GM21825 (cell line): ENCODE data around the gene STK35.
"Not testable (repeated sequence)": the region's sequence is repeated elsewhere in the genome, so short reads cannot be mapped to it uniquely, and the experiment has no call there.

Experiments used
- ATAC-seq: cut with Tn5 transposase; IDR thresholded peaks from one replicate; pipeline ENCODE4 v1.9.1; 2021; ENCODE audit warnings: mild to moderate bottlenecking, moderate library complexity; ENCODE audit not compliant: unreplicated experiment

STK35 gene

DNA sequence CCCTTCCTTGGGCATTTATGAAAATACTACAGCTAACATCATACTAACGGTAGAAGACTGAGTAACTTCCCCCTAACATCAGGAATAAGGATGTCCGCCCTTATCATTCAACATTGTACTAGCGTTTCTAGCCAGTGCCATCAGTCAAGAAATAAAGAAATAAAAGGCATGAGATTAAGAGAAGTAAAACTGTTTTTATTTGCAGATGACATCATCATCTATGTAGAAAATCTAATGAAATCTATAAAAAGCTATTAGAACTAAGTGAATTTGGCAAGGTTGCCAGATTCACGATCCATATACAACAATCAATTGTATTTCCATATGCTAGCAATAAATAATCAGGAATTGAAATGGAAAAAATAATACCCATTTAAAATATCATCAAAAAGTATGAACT, 54.6 kb downstream of the STK35 start:
- ATAC-seq: no peak

- no peak for ATAC-seq
Observed at GRCh38 chr20:2156666-2157624, 55.3 kb downstream of the STK35 start.

DNA sequence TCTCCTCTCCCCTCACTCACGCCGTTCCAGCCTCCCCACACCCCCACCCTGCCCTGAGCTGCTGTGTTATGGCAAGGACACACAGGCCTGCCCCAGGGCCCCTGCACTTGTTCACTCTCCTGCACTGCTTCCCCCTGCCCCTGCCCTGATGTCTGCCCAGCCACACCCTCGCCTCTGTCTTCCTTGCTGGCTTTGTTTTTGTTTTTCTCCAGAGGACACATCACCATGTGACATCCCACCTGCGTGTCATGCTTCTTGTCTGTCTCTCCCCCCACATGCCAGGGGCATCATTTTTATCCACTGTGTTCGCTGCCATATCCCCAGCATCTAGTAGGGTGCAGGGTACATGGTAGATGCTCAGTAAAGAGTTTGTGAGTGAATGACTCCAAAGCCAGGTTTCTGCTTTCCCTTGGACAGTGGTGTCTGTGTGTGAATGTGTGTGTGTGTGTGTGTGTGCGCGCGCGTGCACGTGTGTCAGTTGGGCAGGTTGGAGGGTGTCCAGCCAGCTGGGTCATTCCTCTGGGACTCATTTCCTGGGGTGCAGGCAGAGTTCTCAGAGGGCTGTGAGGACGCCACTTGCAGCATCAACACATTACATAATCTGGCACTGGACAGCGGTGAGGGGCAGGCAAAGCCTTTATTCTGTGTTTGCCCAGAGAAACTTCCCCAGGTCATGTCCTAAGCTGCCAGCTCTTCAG, 60.6 kb downstream of the STK35 start:
- no peak for ATAC-seq

DNA sequence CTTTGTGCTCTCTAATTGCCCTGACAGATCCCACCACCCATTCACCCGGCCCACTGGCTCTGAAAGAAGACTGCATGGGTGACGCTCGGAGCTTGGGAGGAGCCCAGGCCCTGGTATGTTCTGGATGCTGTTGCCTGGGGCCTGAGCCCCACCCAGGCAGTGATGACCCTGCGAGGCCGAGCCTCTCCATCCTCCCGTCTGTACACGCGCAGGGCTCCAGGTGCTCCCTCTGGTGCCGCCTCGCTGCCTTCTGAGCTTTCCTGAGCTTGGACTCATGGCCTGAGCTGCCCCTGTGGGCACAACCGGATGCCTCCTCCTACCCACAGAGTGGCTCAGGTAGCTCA, 61.2 kb downstream of the STK35 start:
- ATAC-seq: no peak

- no peak for ATAC-seq
Observed at GRCh38 chr20:2163312-2163711, 61.7 kb downstream of the STK35 start.

- ATAC-seq: no peak
Observed at GRCh38 chr20:2163757-2164156, 62.1 kb downstream of the STK35 start.

- no peak for ATAC-seq
Observed at GRCh38 chr20:2164421-2164820, 62.8 kb downstream of the STK35 start.

- ATAC-seq: no peak
Observed at GRCh38 chr20:2164966-2165365, 63.3 kb downstream of the STK35 start.

DNA sequence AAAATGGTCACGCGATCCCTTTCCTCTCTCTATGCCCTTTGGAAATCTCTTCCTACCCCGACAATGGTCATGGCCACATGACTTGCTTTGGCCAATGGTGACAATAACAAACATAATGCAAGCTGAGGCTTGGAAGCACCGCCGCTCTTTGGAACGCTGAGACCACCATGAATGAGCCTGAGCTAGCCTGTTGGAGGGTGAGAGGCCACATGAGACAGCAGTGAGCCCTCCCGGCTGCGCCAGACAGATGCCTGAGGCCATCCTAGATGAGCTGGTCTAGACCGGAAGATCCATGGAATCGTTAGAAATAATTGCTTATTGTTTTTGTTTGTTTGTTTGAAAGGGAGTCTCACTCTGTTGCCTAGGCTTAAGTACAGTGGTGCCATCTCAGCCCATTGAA, 64.2 kb downstream of the STK35 start:
- ATAC-seq: no peak

DNA sequence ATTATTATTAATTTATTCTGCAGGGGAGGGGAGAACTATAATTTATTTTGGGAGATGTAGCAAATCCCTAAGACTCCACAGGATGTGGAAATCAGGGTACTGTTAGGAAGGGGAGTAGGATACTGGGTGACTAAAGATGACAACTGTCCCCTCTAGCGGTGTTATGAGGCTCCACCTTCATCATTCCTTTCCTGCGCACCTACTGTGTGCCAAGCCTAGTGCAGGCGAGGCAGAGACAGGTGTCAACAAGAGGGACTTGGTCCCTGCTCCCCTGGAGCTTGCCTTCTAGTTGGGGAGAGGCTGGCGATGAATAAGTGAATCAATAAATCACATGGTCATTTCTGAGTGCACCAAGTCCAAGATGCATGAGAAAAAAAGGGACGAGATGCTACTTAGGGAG, 65.5 kb downstream of the STK35 start:
- ATAC-seq: no peak

GRCh38 chr20:2168946-2169345, 67.3 kb downstream of the STK35 start:
- no peak for ATAC-seq

DNA sequence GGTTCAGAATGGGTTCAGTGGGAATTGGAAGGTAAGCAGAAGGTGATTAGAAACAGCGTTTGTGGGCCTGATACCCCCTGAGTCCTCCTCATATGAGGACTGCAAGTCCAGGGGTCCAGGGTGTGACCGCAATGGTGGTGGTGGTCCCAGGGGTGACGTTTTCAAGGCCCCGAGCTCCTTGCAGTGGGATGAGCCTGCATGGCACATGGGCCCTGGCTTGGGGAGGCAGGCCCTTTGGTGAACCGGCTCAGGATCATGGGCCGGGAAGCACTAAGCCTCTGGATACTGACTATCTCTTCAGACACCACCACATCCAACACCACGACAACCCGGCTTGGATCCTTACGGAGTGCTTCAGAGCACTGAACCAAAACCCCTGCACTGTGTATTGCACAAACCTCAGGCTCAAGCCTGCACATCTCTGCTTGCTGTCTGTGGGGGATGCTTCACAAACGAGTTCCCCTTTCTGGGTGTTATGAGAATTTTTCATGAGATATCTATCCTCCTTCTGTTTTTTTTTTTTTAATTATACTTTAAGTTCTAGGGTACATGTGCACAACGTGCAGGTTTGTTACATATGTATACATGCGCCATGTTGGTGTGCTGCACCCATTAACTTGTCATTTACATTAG, 67.9 kb downstream of the STK35 start:
- no peak for ATAC-seq

DNA sequence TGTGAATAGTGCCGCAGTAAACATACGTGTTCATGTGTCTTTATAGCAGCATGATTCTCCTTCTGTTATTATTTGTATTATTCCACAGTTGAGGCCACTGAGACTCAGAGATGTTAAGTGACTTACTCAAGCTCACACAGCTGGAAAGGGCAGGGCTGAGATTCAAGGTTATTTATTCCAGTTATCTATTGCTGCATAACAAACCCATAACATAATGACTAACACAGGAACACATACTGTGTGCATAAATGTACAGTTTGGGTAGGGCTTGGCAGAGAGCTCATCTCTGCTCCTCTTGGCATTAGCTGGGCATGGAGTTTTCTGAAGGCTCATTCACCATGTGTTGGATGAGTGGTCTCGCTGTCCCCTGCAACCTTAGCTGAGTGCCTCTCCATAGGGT, 68.8 kb downstream of the STK35 start:
- no peak for ATAC-seq

DNA sequence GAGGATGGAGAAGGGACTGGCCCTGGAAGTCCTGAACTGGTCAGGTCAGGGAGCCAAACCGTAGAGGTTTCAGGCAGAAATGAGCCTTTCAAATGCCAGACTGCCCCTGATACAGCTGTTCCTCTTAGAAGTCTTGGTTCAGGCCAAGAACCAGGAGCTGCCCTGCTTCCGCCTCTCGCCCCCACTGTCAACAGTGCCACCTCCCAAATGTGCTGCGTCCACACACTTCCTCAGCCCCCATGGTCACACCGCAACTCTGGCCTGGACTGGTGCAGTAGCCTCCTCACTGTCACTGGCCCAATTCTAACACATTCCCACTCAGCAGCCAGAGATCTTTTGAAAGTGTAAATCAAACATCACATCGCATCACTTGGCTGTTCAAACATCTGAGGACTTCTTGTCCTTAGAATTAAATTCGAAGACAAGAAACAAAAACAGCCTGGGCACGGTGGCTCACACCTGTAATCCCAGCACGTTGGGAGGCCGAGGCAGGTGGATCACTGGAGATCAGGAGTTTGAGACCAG, 69.7 kb downstream of the STK35 start:
- no peak for ATAC-seq

- not testable (repeated sequence) for ATAC-seq
Observed at GRCh38 chr20:2171840-2172239, 70.2 kb downstream of the STK35 start.

DNA sequence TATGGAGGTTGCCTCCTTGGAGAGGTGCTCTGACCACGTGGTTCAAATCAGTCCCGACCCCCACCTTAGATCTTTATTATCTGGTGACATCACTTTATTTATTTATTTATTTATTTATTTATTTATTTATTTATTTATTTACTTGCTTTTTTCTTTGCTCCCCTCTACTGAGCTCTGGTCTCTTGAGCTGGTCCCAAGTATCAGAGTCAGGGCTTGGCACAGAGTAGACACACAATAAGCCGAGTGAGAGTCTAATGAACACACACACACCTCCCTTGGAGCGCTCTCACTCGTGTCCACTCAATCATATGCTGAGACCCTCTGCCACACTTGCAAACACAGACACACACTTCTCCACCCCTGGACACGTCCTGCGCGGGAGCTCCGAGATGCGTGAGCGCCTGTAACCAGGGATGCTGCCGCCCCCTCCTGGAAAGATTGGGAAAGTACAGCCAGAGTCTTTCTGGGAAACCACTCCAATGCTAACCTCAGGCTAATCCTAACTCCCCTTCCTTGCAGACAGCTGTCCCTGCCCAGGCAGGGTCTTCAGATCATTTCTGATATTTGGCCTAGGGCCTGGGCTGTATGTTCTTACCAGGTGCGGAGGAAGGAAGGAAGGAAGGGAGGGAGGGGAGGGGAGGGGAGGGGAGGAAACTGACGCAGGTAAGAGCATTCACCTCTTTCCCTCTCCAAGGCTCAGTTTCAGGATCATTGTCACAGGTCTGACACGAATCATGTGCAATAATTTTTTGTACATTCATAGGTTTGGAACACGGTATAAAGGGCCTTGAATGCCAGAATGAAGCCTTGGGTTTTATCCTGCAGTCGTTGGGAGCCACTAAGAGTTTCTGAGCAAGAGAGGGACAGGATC, 70.9 kb downstream of the STK35 start:
- ATAC-seq: no peak

GRCh38 chr20:2173186-2173585, 71.6 kb downstream of the STK35 start:
- no peak for ATAC-seq

- no peak for ATAC-seq
Observed at GRCh38 chr20:2174067-2174466, 72.4 kb downstream of the STK35 start.

DNA sequence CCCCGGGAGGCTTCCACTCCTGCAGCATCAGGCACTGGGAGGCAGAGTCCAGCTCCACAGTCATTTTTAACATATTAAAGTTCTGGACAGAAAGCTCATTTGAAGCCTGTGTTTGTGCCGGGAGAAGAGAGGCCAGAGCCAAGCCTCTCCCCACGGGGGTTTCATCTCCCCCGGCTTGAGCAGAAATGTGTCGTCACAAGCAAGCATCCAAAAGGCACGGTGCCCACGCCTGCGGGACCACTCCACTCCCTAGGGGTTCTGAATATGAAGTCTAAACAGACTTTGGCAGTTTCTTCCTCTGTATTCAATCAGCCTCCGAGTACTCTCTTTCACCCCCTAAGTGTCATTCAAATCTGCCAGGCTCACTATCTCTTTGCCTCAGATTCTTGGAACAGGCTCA, 75.3 kb downstream of the STK35 start:
- ATAC-seq: no peak

- no peak for ATAC-seq
Observed at GRCh38 chr20:2178318-2179232, 76.9 kb downstream of the STK35 start.
